Fibroblast of lung (primary cell): ENCODE results near the gene FKBP4. TPM values are rescaled to one million over a fixed set of nuclear protein-coding genes. Genes with fewer than 3 reads are reported as not detected.

Source experiments
- DNase-seq, 2 donors: peaks; one replicate each; pipeline versions ENCODE4 v3.0.0 to v3.0.0-alpha.2; 2010; ENCODE audit warnings: low read depth in 2 of 2
- H2AFZ ChIP-seq: 2 replicates; pipeline ENCODE4 v1.5.1; 2012; ENCODE audit warnings: low read length, control low read depth, inconsistent platforms
- H3K27ac ChIP-seq: 2 replicates; pipeline ENCODE4 v1.5.1; 2011; ENCODE audit warnings: low read length, control low read depth; ENCODE audit not compliant: insufficient read depth
- H3K27me3 ChIP-seq: 2 replicates; pipeline ENCODE4 v1.5.1; 2011; ENCODE audit warnings: mild to moderate bottlenecking, low read length; ENCODE audit not compliant: control insufficient read depth, insufficient read depth
- H3K36me3 ChIP-seq: 2 replicates; pipeline ENCODE4 v1.5.1; 2011; ENCODE audit warnings: low read length; ENCODE audit not compliant: control insufficient read depth, insufficient read depth
- H3K4me1 ChIP-seq: 2 replicates; pipeline ENCODE4 v1.5.1; 2011; ENCODE audit warnings: low read length; ENCODE audit not compliant: control insufficient read depth, insufficient read depth; ENCODE audit errors: extremely low read depth
- H3K4me2 ChIP-seq: 2 replicates; pipeline ENCODE4 v1.5.1; 2011; ENCODE audit warnings: low read length, control low read depth; ENCODE audit not compliant: insufficient read depth; ENCODE audit errors: extremely low read depth
- H3K4me3 ChIP-seq, 4 experiments: fragments of 200-600 bp in 1 of 4; sonication (generic) in 1 of 4; replicated peaks in 1 of 4; 2 replicates each; pipeline ENCODE4 v1.5.1; 2011 to 2016; ENCODE audit warnings: low read length in 4 of 4, low read depth in 3 of 4, mild to moderate bottlenecking in 3 of 4, control low read depth in 2 of 4, inconsistent platforms in 1 of 4, mixed read lengths in 1 of 4; ENCODE audit not compliant: insufficient read depth in 1 of 4; ENCODE audit errors: control extremely low read depth in 1 of 4
- H3K79me2 ChIP-seq: 2 replicates; pipeline ENCODE4 v1.5.1; 2012; ENCODE audit warnings: mild to moderate bottlenecking, low read length, inconsistent platforms; ENCODE audit not compliant: control insufficient read depth, insufficient read depth
- H3K9ac ChIP-seq: 2 replicates; pipeline ENCODE4 v1.5.1; 2011; ENCODE audit warnings: mild to moderate bottlenecking, low read length, control low read depth; ENCODE audit not compliant: insufficient read depth
- H3K9me3 ChIP-seq: 2 replicates; pipeline ENCODE4 v1.5.1; 2012; ENCODE audit warnings: low read depth, low read length; ENCODE audit not compliant: control insufficient read depth, insufficient read depth
- H4K20me1 ChIP-seq: 2 replicates; pipeline ENCODE4 v1.5.1; 2011; ENCODE audit warnings: low read length; ENCODE audit not compliant: control insufficient read depth, insufficient read depth; ENCODE audit errors: extremely low read depth
- EZH2 ChIP-seq: IDR thresholded peaks from 2 replicates; pipeline ENCODE4 v1.5.1; 2012; ENCODE audit warnings: low read length, control low read depth, mild to moderate bottlenecking; ENCODE audit errors: missing control alignments
- polyA plus RNA-seq, 2 donors: library from polyadenylated mRNA; depleted of rRNA in 1 of 2; stranded (reverse) in 1 of 2; unstranded in 1 of 2; fragments of >200 nt; gene quantifications; 2 replicates each; pipeline ENCODE4 v1.2.1, GENCODE V29; 2011 to 2012; ENCODE audit warnings: missing spikeins in 1 of 2
- total RNA-seq: library from RNA; depleted of rRNA; stranded (reverse); fragments of >200 nt; gene quantifications from 2 replicates; pipeline ENCODE4 v1.2.1, GENCODE V29; 2014
- TF ChIP-seq, protein P1 (sequence below), 2 donors: IDR thresholded peaks in 1 of 2; conservative IDR thresholded peaks in 1 of 2; 1 replicate in 1 of 2; 2 replicates in 1 of 2; pipeline ENCODE4 v1.5.1; 2011 to 2012; ENCODE audit warnings: low read length in 2 of 2, control low read depth in 1 of 2, inconsistent platforms in 1 of 2, low read depth in 1 of 2, mild to moderate bottlenecking in 1 of 2

Gene FKBP4
- total and polyA plus RNA-seq, 2 donors (not counting 1 experiment from before 2014, with no cell fraction given), result 23.0 to 42.6 TPM

DNA sequence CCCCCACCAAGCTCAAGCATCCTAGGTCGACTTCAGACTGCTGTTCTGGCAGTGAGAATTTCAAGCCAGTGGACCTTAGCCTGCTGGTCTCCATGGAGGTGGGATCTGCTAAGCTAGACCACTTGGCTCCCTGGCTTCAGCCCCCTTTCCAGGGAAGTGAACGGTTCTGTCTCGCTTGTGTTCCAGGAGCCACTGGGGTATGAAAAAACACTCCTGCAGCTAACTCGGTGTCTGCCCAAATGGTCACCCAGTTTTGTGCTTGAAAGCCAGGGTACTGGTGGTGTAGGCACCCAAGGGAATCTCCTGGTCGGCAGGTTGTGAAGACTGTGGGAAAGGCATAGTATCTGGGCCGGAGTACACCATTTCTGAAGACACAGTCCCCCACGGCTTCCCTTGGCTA lies 44.6 kb upstream of the FKBP4 start:
- no peaks in the 10 kb centered on the region for H3K4me1 ChIP-seq
- H3K79me2 ChIP-seq, result no peaks in the 10 kb centered on the region
- H3K9ac ChIP-seq, result no peak overlapping the region
- TF ChIP-seq EZH2, result no peak
- TF ChIP-seq, protein P1, sequence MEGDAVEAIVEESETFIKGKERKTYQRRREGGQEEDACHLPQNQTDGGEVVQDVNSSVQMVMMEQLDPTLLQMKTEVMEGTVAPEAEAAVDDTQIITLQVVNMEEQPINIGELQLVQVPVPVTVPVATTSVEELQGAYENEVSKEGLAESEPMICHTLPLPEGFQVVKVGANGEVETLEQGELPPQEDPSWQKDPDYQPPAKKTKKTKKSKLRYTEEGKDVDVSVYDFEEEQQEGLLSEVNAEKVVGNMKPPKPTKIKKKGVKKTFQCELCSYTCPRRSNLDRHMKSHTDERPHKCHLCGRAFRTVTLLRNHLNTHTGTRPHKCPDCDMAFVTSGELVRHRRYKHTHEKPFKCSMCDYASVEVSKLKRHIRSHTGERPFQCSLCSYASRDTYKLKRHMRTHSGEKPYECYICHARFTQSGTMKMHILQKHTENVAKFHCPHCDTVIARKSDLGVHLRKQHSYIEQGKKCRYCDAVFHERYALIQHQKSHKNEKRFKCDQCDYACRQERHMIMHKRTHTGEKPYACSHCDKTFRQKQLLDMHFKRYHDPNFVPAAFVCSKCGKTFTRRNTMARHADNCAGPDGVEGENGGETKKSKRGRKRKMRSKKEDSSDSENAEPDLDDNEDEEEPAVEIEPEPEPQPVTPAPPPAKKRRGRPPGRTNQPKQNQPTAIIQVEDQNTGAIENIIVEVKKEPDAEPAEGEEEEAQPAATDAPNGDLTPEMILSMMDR (conservative IDR thresholded peaks at IDR 0.05 in 1 of 2, IDR thresholded peaks at IDR 0.05 in 1 of 2; ENCODE audit: low read depth in 1 of 2, low read length in 2 of 2), result no peak
- H3K4me2 ChIP-seq, result no peak overlapping the region
- no peaks in the 10 kb centered on the region for H3K27me3 ChIP-seq
- no peak overlapping the region for H3K27ac ChIP-seq
- H2AFZ ChIP-seq, result no peak overlapping the region
- no peaks in the 10 kb centered on the region for H3K9me3 ChIP-seq
- H3K36me3 ChIP-seq, result no peaks in the 10 kb centered on the region
- H4K20me1 ChIP-seq, result no peaks in the 10 kb centered on the region
- H3K4me3 ChIP-seq, result no peak overlapping the region
- no peak for DNase-seq

DNA sequence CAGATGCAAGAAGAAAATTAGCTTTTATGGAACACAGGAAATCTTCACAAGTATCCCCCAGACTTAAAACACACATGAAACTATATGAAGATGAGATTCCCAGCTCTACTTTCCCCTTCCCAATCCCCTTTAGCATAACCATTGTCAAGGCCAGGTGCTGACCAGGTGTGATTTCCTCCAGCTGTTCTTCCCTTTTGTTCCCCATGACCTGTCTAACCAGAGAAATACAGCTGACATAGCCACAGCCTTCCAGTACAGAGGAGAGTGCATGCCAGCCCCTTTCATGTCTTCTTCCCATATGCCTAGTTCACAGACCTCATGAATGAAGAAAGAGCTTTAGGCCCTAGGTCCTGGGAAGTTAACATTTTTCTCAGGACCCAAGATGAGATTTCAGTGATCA lies 43.5 kb upstream of the FKBP4 start:
- no peak overlapping the region for H2AFZ ChIP-seq
- H3K27me3 ChIP-seq, result no peaks in the 10 kb centered on the region
- no peak overlapping the region for H3K4me2 ChIP-seq
- no peak overlapping the region for H3K27ac ChIP-seq
- no peaks in the 10 kb centered on the region for H4K20me1 ChIP-seq
- no peak for TF ChIP-seq EZH2
- TF ChIP-seq, protein P1 (conservative IDR thresholded peaks at IDR 0.05 in 1 of 2, IDR thresholded peaks at IDR 0.05 in 1 of 2; ENCODE audit: low read depth in 1 of 2, low read length in 2 of 2), result no peak
- no peak overlapping the region for H3K4me3 ChIP-seq
- no peaks in the 10 kb centered on the region for H3K9me3 ChIP-seq
- no peaks in the 10 kb centered on the region for H3K79me2 ChIP-seq
- no peak for DNase-seq
- no peaks in the 10 kb centered on the region for H3K36me3 ChIP-seq
- H3K9ac ChIP-seq, result no peak overlapping the region
- no peaks in the 10 kb centered on the region for H3K4me1 ChIP-seq

DNA sequence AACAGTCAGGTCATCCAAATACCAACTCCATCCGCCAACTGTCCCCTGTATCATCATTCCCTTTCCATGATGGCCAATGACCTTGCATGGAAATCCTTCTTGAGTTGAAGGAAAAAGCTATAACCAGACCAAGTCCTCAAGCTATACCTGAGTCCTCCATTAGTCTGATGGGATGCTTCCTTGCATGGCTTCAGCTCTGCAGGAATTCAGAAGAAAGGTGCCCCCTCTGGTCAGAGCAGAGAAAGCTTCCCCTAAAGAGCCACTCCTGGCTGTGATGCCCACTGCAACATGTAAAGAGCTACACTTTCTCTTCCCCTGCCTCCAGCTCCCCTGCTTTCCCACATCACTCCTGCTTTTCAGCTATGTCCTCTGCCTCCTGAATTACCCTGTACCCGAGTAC lies 43.1 kb upstream of the FKBP4 start:
- Histone ChIP-seq H3K4me3 (no peak overlapping the region), H3K4me1 (no peaks in the 10 kb centered on the region), H3K79me2 (no peaks in the 10 kb centered on the region), H4K20me1 (no peaks in the 10 kb centered on the region), H3K36me3 (no peaks in the 10 kb centered on the region), H3K27me3 (no peaks in the 10 kb centered on the region), H3K9me3 (no peaks in the 10 kb centered on the region), H3K9ac (no peak overlapping the region), H3K27ac (no peak overlapping the region), H2AFZ (no peak overlapping the region), H3K4me2 (no peak overlapping the region)
- TF ChIP-seq, protein P1 (conservative IDR thresholded peaks at IDR 0.05 in 1 of 2, IDR thresholded peaks at IDR 0.05 in 1 of 2; ENCODE audit: low read depth in 1 of 2, low read length in 2 of 2), result no peak
- no peak for TF ChIP-seq EZH2
- DNase-seq, result no peak
